ENCODE data around the gene LST1.

- TF ChIP-seq, protein P1, sequence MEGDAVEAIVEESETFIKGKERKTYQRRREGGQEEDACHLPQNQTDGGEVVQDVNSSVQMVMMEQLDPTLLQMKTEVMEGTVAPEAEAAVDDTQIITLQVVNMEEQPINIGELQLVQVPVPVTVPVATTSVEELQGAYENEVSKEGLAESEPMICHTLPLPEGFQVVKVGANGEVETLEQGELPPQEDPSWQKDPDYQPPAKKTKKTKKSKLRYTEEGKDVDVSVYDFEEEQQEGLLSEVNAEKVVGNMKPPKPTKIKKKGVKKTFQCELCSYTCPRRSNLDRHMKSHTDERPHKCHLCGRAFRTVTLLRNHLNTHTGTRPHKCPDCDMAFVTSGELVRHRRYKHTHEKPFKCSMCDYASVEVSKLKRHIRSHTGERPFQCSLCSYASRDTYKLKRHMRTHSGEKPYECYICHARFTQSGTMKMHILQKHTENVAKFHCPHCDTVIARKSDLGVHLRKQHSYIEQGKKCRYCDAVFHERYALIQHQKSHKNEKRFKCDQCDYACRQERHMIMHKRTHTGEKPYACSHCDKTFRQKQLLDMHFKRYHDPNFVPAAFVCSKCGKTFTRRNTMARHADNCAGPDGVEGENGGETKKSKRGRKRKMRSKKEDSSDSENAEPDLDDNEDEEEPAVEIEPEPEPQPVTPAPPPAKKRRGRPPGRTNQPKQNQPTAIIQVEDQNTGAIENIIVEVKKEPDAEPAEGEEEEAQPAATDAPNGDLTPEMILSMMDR (IDR thresholded peaks at IDR 0.05): no peak
- TF ChIP-seq EP300 (IDR thresholded peaks at IDR 0.05): no peak
Observed at GRCh38 chr6:31546958-31547726, 38.9 kb upstream of the LST1 start, which contains the start of gene NFKBIL1.

Data from suprapubic skin (tissue), 3 donors.